ENCODE measurements around the gene CCR8. TPM values are rescaled to one million over a fixed set of nuclear protein-coding genes. Genes with fewer than 3 reads are reported as not detected.
"Not testable (repeated sequence)": the region's sequence is repeated elsewhere in the genome, so short reads cannot be mapped to it uniquely, and the experiment has no call there.

Gene CCR8
- total RNA-seq, 4 donors from 2014 or later = not detected

- TF ChIP-seq CTCF (IDR thresholded peaks at IDR 0.05) = no peak
- TF ChIP-seq POLR2A (IDR thresholded peaks at IDR 0.05) = no peak
- intact Hi-C loops (cut with DNase I; ENCODE audit: low total_unique reads) = no loop called here
- no peaks in the 10 kb centered on the region for H3K9me3 ChIP-seq
Measured at GRCh38 chr3:39315420-39315819, 14.1 kb upstream of the CCR8 start.

GRCh38 chr3:39317571-39318169, 11.8 kb upstream of the CCR8 start:
- Histone ChIP-seq H3K36me3 (no peaks in the 10 kb centered on the region), H3K4me1 (no peaks in the 10 kb centered on the region), H3K9me3 (no peaks in the 10 kb centered on the region), H3K27me3 (no peaks in the 10 kb centered on the region), H3K4me3 (no peak overlapping the region), H3K27ac (no peak overlapping the region)
- no peak for DNase-seq
- intact Hi-C loops (cut with DNase I; ENCODE audit: low total_unique reads) = no loop called here
- no peak for TF ChIP-seq CTCF (IDR thresholded peaks at IDR 0.05)
- no peak for TF ChIP-seq POLR2A (IDR thresholded peaks at IDR 0.05)

More at GRCh38 chr3:39315420-39315819, 14.1 kb upstream of the CCR8 start:
- Histone ChIP-seq H3K4me1 (no peaks in the 10 kb centered on the region), H3K36me3 (no peaks in the 10 kb centered on the region), H3K27ac (no peak overlapping the region), H3K4me3 (no peak overlapping the region), H3K27me3 (no peaks in the 10 kb centered on the region)
- no peak for DNase-seq

GRCh38 chr3:39318301-39318700, 11.2 kb upstream of the CCR8 start:
- Histone ChIP-seq H3K4me1 (no peaks in the 10 kb centered on the region), H3K9me3 (no peaks in the 10 kb centered on the region), H3K4me3 (no peak overlapping the region), H3K27ac (no peak overlapping the region), H3K27me3 (no peaks in the 10 kb centered on the region), H3K36me3 (no peaks in the 10 kb centered on the region)
- no peak for DNase-seq
- intact Hi-C loops (cut with DNase I; ENCODE audit: low total_unique reads) = no loop called here
- no peak for TF ChIP-seq POLR2A (IDR thresholded peaks at IDR 0.05)
- TF ChIP-seq CTCF (IDR thresholded peaks at IDR 0.05) = no peak

- no peak for TF ChIP-seq POLR2A (IDR thresholded peaks at IDR 0.05)
- no peak for TF ChIP-seq CTCF (IDR thresholded peaks at IDR 0.05)
- H3K9me3 ChIP-seq = no peaks in the 10 kb centered on the region
- DNase-seq = no peak
- H3K4me3 ChIP-seq = no peak overlapping the region
- intact Hi-C loops (cut with DNase I; ENCODE audit: low total_unique reads) = no loop called here
- H3K27me3 ChIP-seq = no peaks in the 10 kb centered on the region
- no peak overlapping the region for H3K27ac ChIP-seq
- no peaks in the 10 kb centered on the region for H3K4me1 ChIP-seq
- H3K36me3 ChIP-seq = no peaks in the 10 kb centered on the region
Measured at GRCh38 chr3:39319249-39319648, 10.3 kb upstream of the CCR8 start.

GRCh38 chr3:39321574-39321983, 7.9 kb upstream of the CCR8 start:
- intact Hi-C loops (cut with DNase I; ENCODE audit: low total_unique reads); H3K4me1 ChIP-seq; H3K4me3 ChIP-seq; H3K27me3 ChIP-seq; DNase-seq; H3K27ac ChIP-seq; H3K36me3 ChIP-seq; H3K9me3 ChIP-seq: not testable (repeated sequence)

GRCh38 chr3:39322209-39322715, 7.2 kb upstream of the CCR8 start:
- H3K27ac ChIP-seq; H3K27me3 ChIP-seq; intact Hi-C loops (cut with DNase I; ENCODE audit: low total_unique reads); H3K4me3 ChIP-seq; H3K4me1 ChIP-seq; DNase-seq; H3K9me3 ChIP-seq; H3K36me3 ChIP-seq: not testable (repeated sequence)
